Measurements from ENCODE around the gene CBLC. TPM values are rescaled to one million over a fixed set of nuclear protein-coding genes. Genes with fewer than 3 reads are reported as not detected.

The CBLC gene
- total RNA-seq, 1 donor from 2014 or later = not detected

- H3K27me3 ChIP-seq (ENCODE audit: control insufficient read depth in 3 of 3, insufficient read depth in 3 of 3, low read length in 3 of 3) = no peaks in the 10 kb centered on the region
- peaks cover 5 to 7% (median 6%) of the 10 kb centered on the region in 3 donors for H3K4me1 ChIP-seq (ENCODE audit: control insufficient read depth in 3 of 3, insufficient read depth in 3 of 3, low read length in 3 of 3)
- H3K9me3 ChIP-seq (ENCODE audit: control insufficient read depth in 3 of 3, low read length in 3 of 3) = no peaks in the 10 kb centered on the region
These were observed 38.6 kb downstream of the CBLC start for GRCh38 chr19:44816301-44816700.

GRCh38 chr19:44817725-44818465 lies 40.2 kb downstream of the CBLC start:
- Histone ChIP-seq H3K4me1 (ENCODE audit: control insufficient read depth in 3 of 3, insufficient read depth in 3 of 3, low read length in 3 of 3) (peaks cover 5 to 15% (median 6%) of the 10 kb centered on the region in 3 donors), H3K4me3 (ENCODE audit: low read length in 3 of 3) (no peak overlapping the region), H3K27me3 (ENCODE audit: control insufficient read depth in 3 of 3, insufficient read depth in 3 of 3, low read length in 3 of 3) (no peaks in the 10 kb centered on the region), H3K9me3 (ENCODE audit: control insufficient read depth in 3 of 3, low read length in 3 of 3) (no peaks in the 10 kb centered on the region), H3K9ac (ENCODE audit: low read depth in 1 of 3, low read length in 3 of 3) (no peak overlapping the region), H3K27ac (ENCODE audit: low read depth, low read length) (no peak overlapping the region), H3K36me3 (ENCODE audit: control insufficient read depth in 3 of 3, insufficient read depth in 3 of 3, low read length in 3 of 3) (peaks cover 9 to 22% (median 11%) of the 10 kb centered on the region in 3 donors)

More at GRCh38 chr19:44816301-44816700, 38.6 kb downstream of the CBLC start:
- no peak overlapping the region for H3K4me3 ChIP-seq (ENCODE audit: low read length in 3 of 3)
- no peak overlapping the region for H3K27ac ChIP-seq (ENCODE audit: low read depth, low read length)
- peaks cover 10 to 24% (median 11%) of the 10 kb centered on the region in 3 donors for H3K36me3 ChIP-seq (ENCODE audit: control insufficient read depth in 3 of 3, insufficient read depth in 3 of 3, low read length in 3 of 3)
- H3K9ac ChIP-seq (ENCODE audit: low read depth in 1 of 3, low read length in 3 of 3) = no peak overlapping the region

- no peak overlapping the region for H3K27ac ChIP-seq (ENCODE audit: low read depth, low read length)
These were observed 40.9 kb downstream of the CBLC start for GRCh38 chr19:44818466-44819031.

GRCh38 chr19:44819246-44819832 lies 41.6 kb downstream of the CBLC start:
- H3K9ac ChIP-seq (ENCODE audit: low read depth in 1 of 3, low read length in 3 of 3) = no peak overlapping the region
- no peaks in the 10 kb centered on the region for H3K9me3 ChIP-seq (ENCODE audit: control insufficient read depth in 3 of 3, low read length in 3 of 3)
- no peak overlapping the region for H3K4me3 ChIP-seq (ENCODE audit: low read length in 3 of 3)
- H3K4me1 ChIP-seq (ENCODE audit: control insufficient read depth in 3 of 3, insufficient read depth in 3 of 3, low read length in 3 of 3) = peaks cover 5 to 19% (median 9%) of the 10 kb centered on the region in 3 donors
- no peaks in the 10 kb centered on the region for H3K27me3 ChIP-seq (ENCODE audit: control insufficient read depth in 3 of 3, insufficient read depth in 3 of 3, low read length in 3 of 3)
- H3K27ac ChIP-seq (ENCODE audit: low read depth, low read length) = no peak overlapping the region
- peaks cover 6 to 11% (median 9%) of the 10 kb centered on the region in 3 donors for H3K36me3 ChIP-seq (ENCODE audit: control insufficient read depth in 3 of 3, insufficient read depth in 3 of 3, low read length in 3 of 3)

More at GRCh38 chr19:44818466-44819031, 40.9 kb downstream of the CBLC start:
- Histone ChIP-seq H3K4me1 (ENCODE audit: control insufficient read depth in 3 of 3, insufficient read depth in 3 of 3, low read length in 3 of 3) (peaks cover 5 to 19% (median 9%) of the 10 kb centered on the region in 3 donors), H3K27me3 (ENCODE audit: control insufficient read depth in 3 of 3, insufficient read depth in 3 of 3, low read length in 3 of 3) (no peaks in the 10 kb centered on the region), H3K9me3 (ENCODE audit: control insufficient read depth in 3 of 3, low read length in 3 of 3) (no peaks in the 10 kb centered on the region), H3K4me3 (ENCODE audit: low read length in 3 of 3) (no peak overlapping the region), H3K9ac (ENCODE audit: low read depth in 1 of 3, low read length in 3 of 3) (no peak overlapping the region), H3K36me3 (ENCODE audit: control insufficient read depth in 3 of 3, insufficient read depth in 3 of 3, low read length in 3 of 3) (peaks cover 8 to 18% (median 9%) of the 10 kb centered on the region in 3 donors)

- H3K4me3 ChIP-seq (ENCODE audit: low read length in 3 of 3) = no peak overlapping the region
- no peaks in the 10 kb centered on the region for H3K27me3 ChIP-seq (ENCODE audit: control insufficient read depth in 3 of 3, insufficient read depth in 3 of 3, low read length in 3 of 3)
- peak overlapping the region; percentile 44 for H3K27ac ChIP-seq (ENCODE audit: low read depth, low read length)
- no peaks in the 10 kb centered on the region for H3K9me3 ChIP-seq (ENCODE audit: control insufficient read depth in 3 of 3, low read length in 3 of 3)
- H3K36me3 ChIP-seq (ENCODE audit: control insufficient read depth in 3 of 3, insufficient read depth in 3 of 3, low read length in 3 of 3) = peaks cover 0 to 3% (median 2%) of the 10 kb centered on the region in 3 donors
- peaks cover 5 to 19% (median 9%) of the 10 kb centered on the region in 3 donors for H3K4me1 ChIP-seq (ENCODE audit: control insufficient read depth in 3 of 3, insufficient read depth in 3 of 3, low read length in 3 of 3)
- H3K9ac ChIP-seq (ENCODE audit: low read depth in 1 of 3, low read length in 3 of 3) = peak overlapping the region in 1 of 3 donors; percentile 14
These were observed 43.2 kb downstream of the CBLC start for GRCh38 chr19:44820648-44821609.

- peak overlapping the region in 1 of 3 donors; percentile 8 for H3K9ac ChIP-seq (ENCODE audit: low read depth in 1 of 3, low read length in 3 of 3)
- peaks cover 0 to 3% (median 2%) of the 10 kb centered on the region in 3 donors for H3K36me3 ChIP-seq (ENCODE audit: control insufficient read depth in 3 of 3, insufficient read depth in 3 of 3, low read length in 3 of 3)
- peak overlapping the region; percentile 44 for H3K27ac ChIP-seq (ENCODE audit: low read depth, low read length)
- H3K4me3 ChIP-seq (ENCODE audit: low read length in 3 of 3) = no peak overlapping the region
- H3K9me3 ChIP-seq (ENCODE audit: control insufficient read depth in 3 of 3, low read length in 3 of 3) = no peaks in the 10 kb centered on the region
- peaks cover 5 to 19% (median 9%) of the 10 kb centered on the region in 3 donors for H3K4me1 ChIP-seq (ENCODE audit: control insufficient read depth in 3 of 3, insufficient read depth in 3 of 3, low read length in 3 of 3)
- no peaks in the 10 kb centered on the region for H3K27me3 ChIP-seq (ENCODE audit: control insufficient read depth in 3 of 3, insufficient read depth in 3 of 3, low read length in 3 of 3)
These were observed 44.5 kb downstream of the CBLC start for GRCh38 chr19:44822177-44822576.

- no peak overlapping the region for H3K27ac ChIP-seq (ENCODE audit: low read depth, low read length)
- H3K9me3 ChIP-seq (ENCODE audit: control insufficient read depth in 3 of 3, low read length in 3 of 3) = no peaks in the 10 kb centered on the region
- no peak overlapping the region for H3K4me3 ChIP-seq (ENCODE audit: low read length in 3 of 3)
- H3K36me3 ChIP-seq (ENCODE audit: control insufficient read depth in 3 of 3, insufficient read depth in 3 of 3, low read length in 3 of 3) = peaks cover 0 to 3% (median 2%) of the 10 kb centered on the region in 3 donors
- H3K27me3 ChIP-seq (ENCODE audit: control insufficient read depth in 3 of 3, insufficient read depth in 3 of 3, low read length in 3 of 3) = no peaks in the 10 kb centered on the region
- peaks cover 5 to 19% (median 9%) of the 10 kb centered on the region in 3 donors for H3K4me1 ChIP-seq (ENCODE audit: control insufficient read depth in 3 of 3, insufficient read depth in 3 of 3, low read length in 3 of 3)
- H3K9ac ChIP-seq (ENCODE audit: low read depth in 1 of 3, low read length in 3 of 3) = no peak overlapping the region
These were observed 45.1 kb downstream of the CBLC start for GRCh38 chr19:44822670-44823372.

- Histone ChIP-seq H3K36me3 (ENCODE audit: control insufficient read depth in 3 of 3, insufficient read depth in 3 of 3, low read length in 3 of 3) (peaks cover 0 to 3% (median 0%) of the 10 kb centered on the region in 3 donors), H3K4me3 (ENCODE audit: low read length in 3 of 3) (no peak overlapping the region), H3K27ac (ENCODE audit: low read depth, low read length) (no peak overlapping the region), H3K4me1 (ENCODE audit: control insufficient read depth in 3 of 3, insufficient read depth in 3 of 3, low read length in 3 of 3) (peaks cover 5 to 19% (median 9%) of the 10 kb centered on the region in 3 donors), H3K27me3 (ENCODE audit: control insufficient read depth in 3 of 3, insufficient read depth in 3 of 3, low read length in 3 of 3) (no peaks in the 10 kb centered on the region), H3K9me3 (ENCODE audit: control insufficient read depth in 3 of 3, low read length in 3 of 3) (no peaks in the 10 kb centered on the region), H3K9ac (ENCODE audit: low read depth in 1 of 3, low read length in 3 of 3) (no peak overlapping the region)
These were observed 45.6 kb downstream of the CBLC start for GRCh38 chr19:44823373-44823698.

- H3K4me1 ChIP-seq (ENCODE audit: control insufficient read depth in 3 of 3, insufficient read depth in 3 of 3, low read length in 3 of 3) = peaks cover 5 to 19% (median 9%) of the 10 kb centered on the region in 3 donors
- no peak overlapping the region for H3K4me3 ChIP-seq (ENCODE audit: low read length in 3 of 3)
- H3K27me3 ChIP-seq (ENCODE audit: control insufficient read depth in 3 of 3, insufficient read depth in 3 of 3, low read length in 3 of 3) = no peaks in the 10 kb centered on the region
- H3K9ac ChIP-seq (ENCODE audit: low read depth in 1 of 3, low read length in 3 of 3) = no peak overlapping the region
- H3K36me3 ChIP-seq (ENCODE audit: control insufficient read depth in 3 of 3, insufficient read depth in 3 of 3, low read length in 3 of 3) = no peaks in the 10 kb centered on the region
- no peaks in the 10 kb centered on the region for H3K9me3 ChIP-seq (ENCODE audit: control insufficient read depth in 3 of 3, low read length in 3 of 3)
- H3K27ac ChIP-seq (ENCODE audit: low read depth, low read length) = no peak overlapping the region
These were observed 47.1 kb downstream of the CBLC start for GRCh38 chr19:44824761-44825160.

Measured in skeletal muscle tissue (tissue), 4 donors.